Mucosa of rectum (tissue), 2 donors: ENCODE results near the gene KLHDC2.
"Not testable (repeated sequence)": the region's sequence is repeated elsewhere in the genome, so short reads cannot be mapped to it uniquely, and the experiment has no call there.

Experiments used
- H3K27ac ChIP-seq, 2 donors: one replicate each; pipeline ENCODE4 v1.7.0; 2013; ENCODE audit warnings: inconsistent platforms in 2 of 2, low read depth in 2 of 2, low read length in 2 of 2
- H3K27me3 ChIP-seq, 2 donors: one replicate each; pipeline ENCODE4 v1.7.0; 2013; ENCODE audit warnings: low read length in 2 of 2; ENCODE audit not compliant: control insufficient read depth in 2 of 2, insufficient read depth in 2 of 2
- H3K36me3 ChIP-seq, 2 donors: one replicate each; pipeline ENCODE4 v1.7.0; 2013; ENCODE audit warnings: low read length in 2 of 2; ENCODE audit not compliant: control insufficient read depth in 2 of 2, insufficient read depth in 2 of 2
- H3K4me1 ChIP-seq, 2 donors: one replicate each; pipeline ENCODE4 v1.7.0; 2013; ENCODE audit warnings: low read length in 2 of 2, mild to moderate bottlenecking in 1 of 2; ENCODE audit not compliant: control insufficient read depth in 2 of 2, insufficient read depth in 2 of 2
- H3K4me3 ChIP-seq, 2 donors: one replicate each; pipeline ENCODE4 v1.7.0; 2013; ENCODE audit warnings: low read length in 2 of 2
- H3K9ac ChIP-seq, 2 donors: one replicate each; pipeline ENCODE4 v1.7.0; 2013; ENCODE audit warnings: low read length in 2 of 2, low read depth in 1 of 2, mild to moderate bottlenecking in 1 of 2
- H3K9me3 ChIP-seq, 2 donors: one replicate each; pipeline ENCODE4 v1.7.0; 2013; ENCODE audit warnings: low read length in 2 of 2; ENCODE audit not compliant: control insufficient read depth in 2 of 2
- donor health status: healthy.
- donor health status: Normal muscosa, but diverticular disease.

Gene KLHDC2

GRCh38 chr14:49755378-49755777, 12.6 kb upstream of the KLHDC2 start:
- Histone ChIP-seq H3K36me3 (no peaks in the 10 kb centered on the region), H3K4me3 (no peak overlapping the region), H3K27me3 (no peaks in the 10 kb centered on the region), H3K4me1 (no peaks in the 10 kb centered on the region), H3K27ac (no peak overlapping the region), H3K9ac (no peak overlapping the region), H3K9me3 (no peaks in the 10 kb centered on the region)

GRCh38 chr14:49761839-49762551, 6.0 kb upstream of the KLHDC2 start:
- H3K4me3 ChIP-seq: no peak overlapping the region
- no peaks in the 10 kb centered on the region for H3K27me3 ChIP-seq
- no peaks in the 10 kb centered on the region for H3K9me3 ChIP-seq
- H3K4me1 ChIP-seq: peaks cover 2 to 3% of the 10 kb centered on the region in 2 donors
- H3K36me3 ChIP-seq: no peaks in the 10 kb centered on the region
- H3K9ac ChIP-seq: no peak overlapping the region
- H3K27ac ChIP-seq: no peak overlapping the region

- Histone ChIP-seq H3K27ac (peak overlapping the region; percentile 100), H3K27me3 (no peaks in the 10 kb centered on the region), H3K4me3 (peak overlapping the region; percentile 73 to 75), H3K36me3 (peaks cover 0 to 2% of the 10 kb centered on the region in 2 donors), H3K9ac (peak overlapping the region; percentile 86 to 100), H3K9me3 (no peaks in the 10 kb centered on the region), H3K4me1 (peaks cover 17 to 27% of the 10 kb centered on the region in 2 donors)
These were observed 1.1 kb upstream of the KLHDC2 start for GRCh38 chr14:49766839-49767238.

- Histone ChIP-seq H3K4me3 (peak overlapping the region; percentile 73 to 75), H3K4me1 (peaks cover 17 to 27% of the 10 kb centered on the region in 2 donors), H3K27me3 (no peaks in the 10 kb centered on the region), H3K9me3 (no peaks in the 10 kb centered on the region), H3K27ac (peak overlapping the region; percentile 100), H3K36me3 (peaks cover 0 to 2% of the 10 kb centered on the region in 2 donors), H3K9ac (peak overlapping the region; percentile 86 to 100)
These were observed 733 bp upstream of the KLHDC2 start for GRCh38 chr14:49767270-49767570.

GRCh38 chr14:49768301-49769121, 558 bp downstream of the KLHDC2 start:
- Histone ChIP-seq H3K4me1 (peaks cover 17 to 27% of the 10 kb centered on the region in 2 donors), H3K36me3 (peaks cover 0 to 5% of the 10 kb centered on the region in 2 donors), H3K27ac (peak overlapping the region; percentile 100)

GRCh38 chr14:49769171-49769570, 1.2 kb downstream of the KLHDC2 start:
- H3K9me3 ChIP-seq: no peaks in the 10 kb centered on the region
- H3K4me3 ChIP-seq: peak overlapping the region; percentile 98
- peaks cover 2 to 9% of the 10 kb centered on the region in 2 donors for H3K36me3 ChIP-seq
- H3K4me1 ChIP-seq: peaks cover 17 to 27% of the 10 kb centered on the region in 2 donors
- peak overlapping the region; percentile 99 to 100 for H3K9ac ChIP-seq
- H3K27ac ChIP-seq: peak overlapping the region; percentile 100
- H3K27me3 ChIP-seq: no peaks in the 10 kb centered on the region

More at GRCh38 chr14:49768301-49769121, 558 bp downstream of the KLHDC2 start:
- Histone ChIP-seq H3K27me3 (no peaks in the 10 kb centered on the region), H3K4me3 (peak overlapping the region; percentile 98), H3K9me3 (no peaks in the 10 kb centered on the region), H3K9ac (peak overlapping the region; percentile 99 to 100)

GRCh38 chr14:49769581-49770211, 1.7 kb downstream of the KLHDC2 start:
- peak overlapping the region; percentile 99 to 100 for H3K9ac ChIP-seq
- H3K4me1 ChIP-seq: peaks cover 17 to 27% of the 10 kb centered on the region in 2 donors
- H3K36me3 ChIP-seq: peaks cover 7 to 13% of the 10 kb centered on the region in 2 donors
- peak overlapping the region; percentile 98 for H3K4me3 ChIP-seq
- H3K9me3 ChIP-seq: no peaks in the 10 kb centered on the region
- peak overlapping the region; percentile 100 for H3K27ac ChIP-seq
- H3K27me3 ChIP-seq: no peaks in the 10 kb centered on the region

GRCh38 chr14:49770212-49770817, 2.4 kb downstream of the KLHDC2 start:
- peak overlapping the region; percentile 98 for H3K4me3 ChIP-seq

GRCh38 chr14:49771691-49772090, 3.7 kb downstream of the KLHDC2 start:
- H3K27me3 ChIP-seq, H3K27ac ChIP-seq, H3K9ac ChIP-seq, H3K4me3 ChIP-seq, H3K9me3 ChIP-seq: not testable (repeated sequence)
- Histone ChIP-seq H3K36me3 (peaks cover 22 to 27% of the 10 kb centered on the region in 2 donors), H3K4me1 (peaks cover 17 to 27% of the 10 kb centered on the region in 2 donors)

More at GRCh38 chr14:49770212-49770817, 2.4 kb downstream of the KLHDC2 start:
- no peaks in the 10 kb centered on the region for H3K27me3 ChIP-seq
- H3K4me1 ChIP-seq: peaks cover 17 to 27% of the 10 kb centered on the region in 2 donors
- H3K9ac ChIP-seq: peak overlapping the region; percentile 65 to 100
- H3K36me3 ChIP-seq: peaks cover 12 to 20% of the 10 kb centered on the region in 2 donors
- peak overlapping the region; percentile 100 for H3K27ac ChIP-seq
- no peaks in the 10 kb centered on the region for H3K9me3 ChIP-seq
